Fibroblast of pulmonary artery (primary cell): Measurements from ENCODE around the gene RXFP3.
"Not testable (repeated sequence)": the region's sequence is repeated elsewhere in the genome, so short reads cannot be mapped to it uniquely, and the experiment has no call there.

Source experiments
- DNase-seq: peaks from one replicate; pipeline ENCODE4 v3.0.0-alpha.2; 2010; ENCODE audit warnings: low read depth
- H3K4me3 ChIP-seq: replicated peaks from 2 replicates; pipeline ENCODE4 v1.5.1; 2011; ENCODE audit warnings: low read depth, mild to moderate bottlenecking, control low read depth, low read length, moderate library complexity
- CTCF ChIP-seq: IDR thresholded peaks from 2 replicates; pipeline ENCODE4 v1.5.1; 2011; ENCODE audit warnings: mild to moderate bottlenecking, control low read depth, low read length, inconsistent platforms; ENCODE audit errors: missing control alignments

Gene RXFP3

GRCh38 chr5:33892620-33893137 is 43.5 kb upstream of the RXFP3 start:
- TF ChIP-seq CTCF = no peak
- peak overlapping the region; percentile 75 for H3K4me3 ChIP-seq
- peak; percentile 96 for DNase-seq

GRCh38 chr5:33894566-33894965 is 41.6 kb upstream of the RXFP3 start:
- no peak overlapping the region for H3K4me3 ChIP-seq
- DNase-seq = peak; percentile 34
- no peak for TF ChIP-seq CTCF

GRCh38 chr5:33901156-33901555 is 35.0 kb upstream of the RXFP3 start:
- H3K4me3 ChIP-seq = no peak overlapping the region
- no peak for TF ChIP-seq CTCF
- DNase-seq = peak; percentile 44

GRCh38 chr5:33903118-33903517 is 33.1 kb upstream of the RXFP3 start:
- no peak for DNase-seq
- no peak overlapping the region for H3K4me3 ChIP-seq
- no peak for TF ChIP-seq CTCF

- no peak overlapping the region for H3K4me3 ChIP-seq
- DNase-seq = no peak
- no peak for TF ChIP-seq CTCF
These were observed 30.8 kb upstream of the RXFP3 start for GRCh38 chr5:33905381-33905780.

GRCh38 chr5:33906248-33906647 is 29.9 kb upstream of the RXFP3 start:
- not testable (repeated sequence) for DNase-seq, H3K4me3 ChIP-seq

GRCh38 chr5:33914844-33915243 is 21.3 kb upstream of the RXFP3 start:
- not testable (repeated sequence) for DNase-seq

GRCh38 chr5:33921002-33921401 is 15.2 kb upstream of the RXFP3 start:
- H3K4me3 ChIP-seq = no peak overlapping the region
- no peak for DNase-seq
- TF ChIP-seq CTCF = no peak

More at GRCh38 chr5:33914844-33915243, 21.3 kb upstream of the RXFP3 start:
- H3K4me3 ChIP-seq = not testable (repeated sequence)
